Stimulated activated CD4-positive, alpha-beta T cell treated with anti-CD3 and anti-CD28 coated beads, Interleukin-2, amount 100 ng/mL, for 24 hours (primary cell): Measurements from ENCODE around the gene PTGS1.
"Not testable (repeated sequence)": the region's sequence is repeated elsewhere in the genome, so short reads cannot be mapped to it uniquely, and the experiment has no call there.

Source experiments
- DNase-seq, 2 donors: peaks; one replicate each; pipeline ENCODE4 v3.0.0-alpha.2; 2020

Gene PTGS1

DNA sequence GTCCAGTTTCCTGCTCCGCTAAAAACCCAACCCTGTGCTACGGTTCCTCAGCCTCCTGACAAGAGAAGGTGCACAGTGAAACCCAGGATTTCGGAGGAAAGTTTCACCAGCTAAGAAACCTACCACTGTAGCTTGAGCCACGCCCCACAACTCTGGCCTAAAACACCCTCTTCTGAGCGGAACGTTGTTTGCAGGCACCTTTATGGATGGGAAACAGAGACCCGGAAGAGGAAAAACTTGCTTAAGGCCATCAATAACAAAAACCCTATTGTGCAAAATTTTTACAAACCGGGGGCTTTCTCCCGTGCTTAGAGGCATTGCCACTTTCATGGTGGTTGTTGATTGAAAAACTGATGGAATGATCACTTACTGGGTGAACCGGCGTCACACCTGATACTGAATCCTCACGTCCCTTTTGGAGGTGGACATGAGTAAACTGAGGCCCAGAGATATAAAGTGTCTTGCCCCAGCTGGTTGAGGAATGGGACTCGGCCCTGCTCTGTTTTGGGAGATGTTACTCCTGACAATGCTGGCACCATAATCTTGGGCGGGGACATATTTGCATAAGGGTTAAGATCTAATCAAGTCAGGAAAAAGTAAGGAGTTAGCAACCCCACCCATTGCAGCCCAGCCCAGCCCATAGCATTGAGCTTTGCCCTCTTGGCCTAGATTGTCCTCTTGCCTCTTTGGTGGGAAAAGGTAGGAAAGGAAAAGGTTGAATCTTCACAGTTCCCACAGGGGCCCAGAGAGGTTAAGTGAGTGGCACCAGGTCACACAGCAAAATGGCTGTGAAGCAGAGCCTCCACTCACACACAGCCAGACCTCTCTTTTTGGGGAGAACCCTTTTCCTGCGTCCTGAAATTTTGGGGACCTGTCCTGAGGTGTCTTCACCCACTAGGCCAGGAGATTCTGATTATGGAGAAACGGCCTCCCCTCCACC is 23.2 kb upstream of the PTGS1 start:
- DNase-seq = peak in 1 of 2 donors; percentile 17

DNA sequence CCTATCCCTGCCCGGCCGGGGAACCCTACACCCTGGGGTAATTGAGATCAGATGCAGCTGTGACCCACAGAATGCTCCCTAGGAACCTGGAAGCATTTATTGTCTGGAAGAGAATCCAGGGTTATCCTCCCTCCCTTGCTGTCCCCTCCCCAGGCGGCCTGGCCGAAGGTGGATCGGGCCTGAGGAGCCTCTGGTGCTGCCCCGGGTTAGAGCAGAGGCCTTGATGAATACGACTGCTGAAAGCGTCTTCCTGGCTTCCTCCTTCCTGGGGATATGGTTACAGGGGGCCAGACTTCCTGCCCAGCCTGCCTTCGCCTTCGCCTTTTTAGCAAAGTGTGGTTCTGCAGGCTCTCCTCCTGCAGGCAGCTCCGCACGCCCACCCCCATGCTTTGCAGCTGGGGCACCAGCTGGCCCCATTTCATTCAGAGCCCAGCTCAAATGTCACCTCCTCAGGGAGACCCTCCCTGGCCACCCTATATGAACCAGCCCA is 22.5 kb upstream of the PTGS1 start:
- no peak for DNase-seq

GRCh38 chr9:122348791-122349190 is 22.0 kb upstream of the PTGS1 start:
- no peak for DNase-seq

DNA sequence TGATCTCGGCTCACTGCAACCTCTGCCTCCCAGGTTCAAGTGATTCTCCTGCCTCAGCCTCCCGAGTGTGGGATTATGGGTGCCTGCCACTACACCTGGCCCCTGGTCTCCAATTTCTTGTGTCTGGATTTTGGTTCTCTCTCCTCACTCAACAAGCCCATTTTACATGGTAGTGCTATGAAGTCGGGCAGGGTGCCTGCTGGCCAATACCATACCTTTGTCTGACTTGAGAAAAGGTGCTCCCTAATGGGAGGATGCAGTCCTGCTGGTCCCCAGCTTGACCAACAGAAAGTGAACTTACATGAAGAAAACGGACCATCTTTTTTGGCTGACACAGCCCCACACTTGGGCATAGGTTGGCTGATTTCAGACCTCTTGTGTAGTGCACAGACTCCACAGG is 21.6 kb upstream of the PTGS1 start:
- no peak for DNase-seq

DNA sequence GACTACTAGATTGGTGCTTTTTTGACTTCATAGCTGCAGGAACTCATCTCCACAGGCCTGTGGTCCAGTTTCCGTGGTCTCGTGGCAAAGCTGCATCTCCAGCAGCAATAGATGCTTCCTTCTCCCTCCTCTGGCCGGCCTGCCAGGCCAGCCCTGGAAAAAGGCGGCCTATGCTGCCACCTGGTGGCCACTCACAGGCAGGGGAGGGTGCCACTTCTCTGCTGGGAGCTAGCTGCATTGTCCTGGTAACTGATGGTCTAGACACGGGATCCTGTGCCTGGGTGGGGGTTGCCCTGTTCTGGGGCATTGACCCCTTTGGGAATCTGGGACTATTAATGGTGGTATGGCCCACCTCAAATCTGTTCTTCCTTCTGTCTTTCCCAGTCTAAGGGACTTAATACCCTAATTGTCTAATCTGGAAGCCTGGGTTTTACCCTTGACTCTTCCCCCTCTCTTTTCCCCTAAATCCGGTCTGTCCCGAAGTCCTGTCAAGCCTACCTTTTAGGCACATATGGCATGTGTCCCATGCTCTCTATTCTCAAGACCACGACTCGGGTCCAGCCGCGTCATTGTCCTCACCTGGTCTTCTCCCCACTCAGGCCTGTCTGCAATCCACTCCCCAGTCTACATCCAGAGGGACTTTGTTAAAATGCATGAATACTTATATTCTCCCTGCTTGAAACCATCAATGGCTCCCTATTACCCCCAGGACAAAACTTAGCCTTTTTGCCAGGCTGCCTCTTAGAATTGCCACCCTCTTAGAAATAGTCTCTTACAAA is 20.1 kb upstream of the PTGS1 start:
- peak; percentile 81 to 82 for DNase-seq

DNA sequence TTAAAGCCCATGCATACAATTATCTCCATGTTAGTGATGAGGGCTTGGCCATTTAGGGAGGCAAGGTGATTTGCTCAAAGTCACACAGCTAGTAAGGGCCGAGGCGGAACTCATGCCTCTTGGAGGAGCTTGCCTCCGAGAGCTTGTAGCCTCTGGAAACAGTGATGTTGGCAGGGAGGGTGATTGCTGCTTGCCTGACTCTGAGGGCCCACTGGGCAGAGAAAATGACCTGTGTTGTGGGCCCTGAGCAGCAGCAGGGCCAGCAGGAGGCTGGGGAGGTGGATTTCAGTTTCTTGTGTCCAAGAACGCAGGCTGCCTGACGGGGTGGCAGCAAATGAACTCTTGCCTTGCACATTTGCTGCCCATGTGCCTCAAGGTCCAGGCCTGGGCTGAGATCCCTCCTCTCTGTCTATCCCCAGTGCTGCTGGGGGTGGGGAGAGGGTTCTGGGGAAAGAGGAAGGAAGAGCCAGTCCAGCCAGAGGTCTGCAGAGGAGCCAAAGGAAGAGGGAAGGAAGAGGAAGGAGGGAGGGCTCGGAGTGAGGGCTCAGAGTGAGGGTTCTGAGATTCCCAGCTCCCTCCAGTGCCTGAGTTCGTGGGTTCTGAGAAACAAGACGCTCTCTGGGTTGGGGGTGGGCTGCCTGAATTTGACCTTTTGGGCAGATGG is 16.2 kb upstream of the PTGS1 start:
- no peak for DNase-seq

DNA sequence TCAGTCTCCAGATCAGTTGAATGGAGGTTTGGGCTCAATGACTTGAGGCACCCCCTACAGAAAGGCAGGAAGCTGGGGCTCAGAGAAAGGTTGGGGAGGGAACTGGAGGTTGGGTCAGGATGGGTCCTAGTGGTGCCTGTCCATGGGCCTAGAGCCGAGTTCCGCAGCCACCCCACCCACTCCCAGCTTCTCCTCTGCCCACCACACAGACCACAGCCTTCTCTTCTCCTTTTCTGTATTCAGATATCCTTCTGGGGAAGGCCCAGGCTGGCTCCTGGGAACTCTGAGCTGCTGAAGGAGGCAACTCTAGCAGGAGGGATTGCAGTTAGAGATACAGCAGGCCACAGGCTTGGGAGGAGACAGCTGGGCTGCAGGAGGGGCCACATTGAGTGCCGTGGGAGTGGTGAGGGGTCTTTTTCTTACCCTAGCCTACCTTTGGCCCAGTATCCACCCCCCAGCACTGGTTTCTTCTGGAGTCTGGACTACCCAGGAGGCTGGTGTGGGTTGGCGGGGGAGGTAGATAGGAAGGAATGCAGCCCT is 15.4 kb upstream of the PTGS1 start:
- no peak for DNase-seq

DNA sequence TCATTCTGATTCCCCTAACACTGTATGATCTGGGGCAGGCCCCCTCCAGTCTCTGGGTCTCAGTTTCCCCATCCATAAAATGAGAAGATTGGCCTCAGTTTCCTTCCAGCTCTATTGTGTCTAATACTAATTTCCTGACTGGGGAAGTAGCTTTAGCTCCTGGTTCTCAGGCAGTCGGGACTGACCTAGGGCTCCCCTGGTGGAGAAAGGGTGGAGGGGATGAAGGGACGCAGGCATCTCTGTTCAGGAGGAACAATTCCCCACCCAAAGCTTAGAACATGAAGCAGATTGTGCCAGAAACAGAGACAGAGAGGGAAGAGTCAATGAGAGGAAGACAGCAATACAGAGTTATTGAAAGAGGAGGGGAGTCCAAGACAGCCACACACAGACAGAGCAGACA is 14.2 kb upstream of the PTGS1 start:
- no peak for DNase-seq

- DNase-seq = no peak
Observed at GRCh38 chr9:122360891-122361290, 9.9 kb upstream of the PTGS1 start.

GRCh38 chr9:122363131-122363530 is 7.7 kb upstream of the PTGS1 start:
- DNase-seq = not testable (repeated sequence)

DNA sequence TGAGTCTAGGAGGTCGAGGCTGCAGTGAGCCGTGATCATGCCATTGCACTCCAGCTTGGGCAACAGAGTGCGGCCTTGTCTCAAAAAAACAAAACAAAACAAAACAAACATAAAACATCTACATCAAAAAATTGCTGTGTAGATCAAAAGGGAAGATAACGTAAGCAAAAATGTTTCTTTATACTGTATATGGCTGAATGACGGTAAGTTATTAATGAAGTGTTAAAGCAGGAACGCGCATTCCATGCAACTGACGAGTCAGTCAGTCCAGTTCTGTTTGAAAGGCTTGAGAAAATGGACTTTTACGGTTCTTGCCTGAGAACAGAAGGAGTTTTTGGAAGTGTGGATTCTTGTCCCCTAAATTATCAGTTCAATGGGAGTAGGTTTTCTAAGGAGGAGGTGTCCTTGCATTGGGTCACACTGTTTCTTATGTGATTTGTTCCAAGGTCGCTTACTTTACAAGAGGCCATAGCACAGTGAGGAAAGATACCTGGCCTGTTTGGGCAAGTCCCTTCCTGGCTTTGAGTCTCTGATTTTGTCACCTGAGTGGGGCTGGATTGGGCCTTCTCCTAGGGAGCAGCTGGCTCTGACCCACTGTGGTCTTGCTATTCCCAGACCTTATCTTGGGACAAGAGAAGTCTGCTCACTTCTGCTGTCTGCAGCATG is 6.6 kb upstream of the PTGS1 start:
- no peak for DNase-seq

DNA sequence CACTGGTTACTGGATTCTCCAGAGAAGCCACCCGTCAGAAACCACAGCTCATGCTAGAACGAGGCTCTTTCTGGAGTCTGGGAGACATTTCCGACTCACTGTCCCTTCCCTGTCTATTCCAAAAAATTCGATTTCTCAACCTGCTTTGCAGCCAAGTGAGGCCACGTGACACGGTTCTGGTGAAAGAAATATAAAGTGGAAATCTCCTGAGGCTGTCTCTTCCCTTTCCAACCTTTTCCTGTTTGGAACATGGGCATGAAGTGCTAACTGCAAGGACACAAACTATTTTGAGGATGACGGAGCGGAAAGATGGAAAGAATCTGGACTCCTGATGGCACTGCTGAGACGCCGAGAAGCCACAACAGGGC is 6.1 kb upstream of the PTGS1 start:
- DNase-seq = no peak

DNA sequence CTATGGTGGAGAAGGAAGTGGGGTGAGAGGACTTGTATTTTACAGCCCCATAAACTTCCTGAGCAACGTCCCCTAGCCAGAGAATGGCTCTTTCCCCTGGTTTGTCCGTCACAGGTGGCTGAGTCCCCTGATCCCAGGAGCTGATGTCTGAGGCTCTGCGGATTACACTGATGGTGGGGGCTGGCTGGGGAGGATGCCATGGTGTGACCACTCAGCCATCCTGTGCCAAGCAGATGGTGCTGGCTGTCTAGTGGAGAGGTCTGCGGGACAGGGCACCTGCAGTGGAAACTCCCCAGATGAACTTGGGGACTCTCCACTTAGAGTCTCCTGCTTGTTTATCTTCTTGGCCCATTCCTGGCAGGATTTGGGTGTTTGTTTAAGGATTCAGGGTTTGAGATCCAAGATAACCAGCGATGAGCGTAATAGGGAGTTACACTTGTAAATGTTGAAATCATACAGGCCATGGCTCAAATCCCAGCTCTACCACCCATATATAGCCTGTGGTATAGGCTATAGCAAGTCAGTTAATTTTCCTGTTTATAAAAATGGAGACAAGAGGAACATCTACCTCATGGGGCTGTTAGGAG is 4.7 kb upstream of the PTGS1 start:
- no peak for DNase-seq

DNA sequence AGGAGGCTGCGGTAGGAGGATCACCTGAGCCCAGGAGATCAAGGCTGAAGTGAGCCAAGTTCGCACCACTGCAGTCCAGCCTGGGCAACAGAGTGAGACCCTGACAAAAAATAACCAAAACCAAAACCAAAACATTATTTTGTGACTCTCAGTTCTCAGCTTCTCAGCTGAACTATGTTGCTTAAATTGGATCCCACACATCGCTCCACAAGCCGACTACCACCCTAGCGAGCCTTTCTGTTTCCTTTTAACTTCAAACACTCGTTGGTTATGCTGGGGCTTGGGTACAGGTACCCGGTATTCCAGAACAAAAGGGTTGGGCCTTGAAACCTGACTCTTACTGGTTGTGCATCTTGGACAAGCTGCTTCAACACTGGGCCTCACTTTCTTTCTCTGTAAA is 3.8 kb upstream of the PTGS1 start:
- DNase-seq = no peak

DNA sequence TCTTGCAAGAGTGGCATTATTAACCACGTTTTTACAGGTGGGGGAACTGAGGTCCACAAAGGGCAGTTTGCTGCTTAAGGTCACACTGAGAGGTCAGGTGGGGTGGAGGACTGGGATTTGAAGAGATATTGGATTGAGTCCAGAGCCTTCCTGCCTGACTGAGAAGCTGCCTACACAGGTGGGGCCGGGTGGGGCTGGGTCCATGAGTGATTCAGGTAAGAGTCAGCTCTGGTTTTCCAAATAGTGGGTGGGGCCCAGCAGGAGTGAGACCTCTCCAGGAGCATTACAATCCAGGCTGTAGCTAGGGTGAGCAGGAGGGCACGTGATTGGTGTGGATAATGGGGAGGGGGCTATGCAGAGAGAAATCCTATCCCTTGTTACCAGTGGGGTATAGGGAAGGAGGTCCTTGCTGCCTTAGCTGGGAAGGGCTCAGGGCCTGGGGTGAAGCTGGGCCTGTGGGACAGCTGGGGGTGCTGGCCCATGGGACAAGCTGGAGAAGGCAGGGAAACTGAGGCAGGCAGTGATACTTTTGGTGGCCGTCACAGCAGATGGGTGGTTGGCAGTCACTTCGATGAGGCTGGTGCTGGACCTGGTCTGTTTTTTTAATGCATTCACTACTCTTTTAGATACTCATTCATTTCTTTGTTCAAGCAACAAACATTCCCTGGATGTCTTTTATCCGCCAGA is 2.9 kb upstream of the PTGS1 start:
- no peak for DNase-seq

GRCh38 chr9:122368642-122369041 is 2.2 kb upstream of the PTGS1 start:
- DNase-seq = no peak

- DNase-seq = no peak
Observed at GRCh38 chr9:122370303-122370702, 521 bp upstream of the PTGS1 start.

- no peak for DNase-seq
Observed at GRCh38 chr9:122371846-122372245, 1.0 kb downstream of the PTGS1 start.

- no peak for DNase-seq
Observed at GRCh38 chr9:122372856-122373845, 2.3 kb downstream of the PTGS1 start.

DNA sequence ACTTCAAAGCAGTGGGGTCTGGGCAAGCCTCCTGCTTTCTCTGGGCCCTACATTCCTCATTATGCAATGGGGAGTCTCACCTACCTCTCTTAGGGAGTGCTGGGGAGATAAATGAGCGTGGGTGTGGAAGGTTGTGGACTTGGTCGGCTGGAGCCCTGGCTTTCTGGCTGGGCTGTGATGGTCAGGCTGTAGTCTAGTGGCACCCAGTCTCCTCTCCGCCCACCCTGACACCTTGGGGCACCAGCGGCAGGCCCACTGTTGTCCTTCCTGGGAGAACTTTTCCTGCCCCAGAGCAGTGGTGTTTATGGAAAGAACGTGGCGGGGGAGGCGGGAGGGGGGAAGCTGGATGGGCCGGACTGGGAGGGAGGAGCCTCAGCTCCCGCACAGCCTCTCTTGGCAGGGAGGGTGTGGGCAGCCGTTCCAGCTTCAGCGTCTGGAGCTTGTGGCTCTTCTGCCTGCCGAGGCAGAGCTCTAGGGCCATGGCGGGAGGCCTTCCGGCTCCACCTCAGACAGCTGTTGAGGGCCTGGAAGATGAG is 4.1 kb downstream of the PTGS1 start:
- DNase-seq = no peak
